HL-60 (cell line): ENCODE data around the gene DYNC1I1.

Experiments used
- DNase-seq, 2 experiments: peaks; one replicate each; pipeline ENCODE4 v3.0.0-alpha.2; 2010 to 2020; ENCODE audit warnings: low read depth in 1 of 2, low spot score in 1 of 2
- H3K27ac ChIP-seq: fragments of 250-450 bp; sonication (Bioruptor Pico); replicated peaks from 2 replicates; pipeline ENCODE4 v1.5.1; 2020; ENCODE audit warnings: mild to moderate bottlenecking, moderate library complexity
- H3K27me3 ChIP-seq: fragments of 250-450 bp; sonication (Bioruptor Pico); 2 replicates; pipeline ENCODE4 v1.5.1; 2021; ENCODE audit warnings: mild to moderate bottlenecking, moderate library complexity; ENCODE audit not compliant: insufficient read depth, poor library complexity, severe bottlenecking
- H3K4me3 ChIP-seq: replicated peaks from 2 replicates; pipeline ENCODE4 v1.5.1; 2011; ENCODE audit warnings: mild to moderate bottlenecking, control low read depth, low read length; ENCODE audit not compliant: insufficient read depth
- GABPA ChIP-seq: IDR thresholded peaks from 2 replicates; pipeline ENCODE4 v1.6.1; 2012; ENCODE audit warnings: low read depth
- POLR2AphosphoS5 ChIP-seq: IDR thresholded peaks from 2 replicates; pipeline ENCODE4 v1.6.1; 2012; ENCODE audit warnings: low read depth
- SPI1 ChIP-seq: IDR thresholded peaks from 2 replicates; pipeline ENCODE4 v1.6.1; 2012; ENCODE audit warnings: low read depth, mild to moderate bottlenecking, borderline replicate concordance
- TF ChIP-seq, protein P1 (sequence below): IDR thresholded peaks from 2 replicates; pipeline ENCODE4 v1.6.1; 2012; ENCODE audit warnings: low read depth; ENCODE audit not compliant: insufficient replicate concordance
- TF ChIP-seq, protein P2 (sequence below): IDR thresholded peaks from one replicate; pipeline ENCODE4 v1.5.1; 2011; ENCODE audit warnings: low read length, control low read depth, inconsistent platforms; ENCODE audit not compliant: insufficient read depth

The DYNC1I1 gene

DNA sequence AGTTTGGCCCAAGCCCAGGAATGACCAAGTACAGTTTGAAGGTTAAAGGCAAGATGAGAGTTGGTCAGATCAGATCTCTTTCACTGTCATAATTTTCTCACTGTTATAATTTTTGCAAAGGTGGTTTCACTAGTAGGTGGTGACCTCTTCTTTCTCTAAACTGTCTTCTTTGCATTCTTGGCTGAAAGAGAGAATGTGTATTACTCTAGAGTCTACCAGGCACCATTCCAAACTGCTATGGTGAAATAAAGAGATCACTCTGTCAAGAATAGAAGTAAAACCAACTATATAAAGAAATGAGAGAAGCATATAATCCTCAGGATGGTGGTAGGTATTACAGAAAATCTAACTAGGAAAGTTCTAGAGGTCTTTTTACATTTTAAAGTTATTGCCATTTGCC, 72.7 kb downstream of the DYNC1I1 start:
- Histone ChIP-seq H3K27ac (no peak overlapping the region), H3K27me3 (no peaks in the 10 kb centered on the region), H3K4me3 (no peak overlapping the region)
- TF ChIP-seq POLR2AphosphoS5: no peak
- DNase-seq: no peak

DNA sequence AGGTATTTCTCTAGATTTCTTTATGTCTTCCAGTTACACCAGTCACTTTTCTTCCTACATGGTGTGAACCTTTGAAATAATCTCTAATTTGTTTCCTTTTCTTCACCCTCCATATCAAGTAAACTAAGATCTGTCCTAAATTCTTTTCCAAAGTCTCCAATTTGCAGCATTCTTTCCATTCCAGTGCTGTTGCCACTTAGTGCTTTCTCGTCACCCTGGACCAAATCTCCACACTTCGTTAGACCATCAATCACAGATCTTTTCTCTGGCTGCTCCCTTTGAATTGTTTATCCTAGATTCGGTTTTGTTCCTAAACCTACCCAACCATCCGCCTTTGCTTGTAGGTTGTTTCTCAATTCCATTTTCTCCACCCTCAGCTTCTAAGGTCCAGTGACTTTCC, 74.7 kb downstream of the DYNC1I1 start:
- H3K4me3 ChIP-seq: no peak overlapping the region
- no peak overlapping the region for H3K27ac ChIP-seq
- TF ChIP-seq, protein P1, sequence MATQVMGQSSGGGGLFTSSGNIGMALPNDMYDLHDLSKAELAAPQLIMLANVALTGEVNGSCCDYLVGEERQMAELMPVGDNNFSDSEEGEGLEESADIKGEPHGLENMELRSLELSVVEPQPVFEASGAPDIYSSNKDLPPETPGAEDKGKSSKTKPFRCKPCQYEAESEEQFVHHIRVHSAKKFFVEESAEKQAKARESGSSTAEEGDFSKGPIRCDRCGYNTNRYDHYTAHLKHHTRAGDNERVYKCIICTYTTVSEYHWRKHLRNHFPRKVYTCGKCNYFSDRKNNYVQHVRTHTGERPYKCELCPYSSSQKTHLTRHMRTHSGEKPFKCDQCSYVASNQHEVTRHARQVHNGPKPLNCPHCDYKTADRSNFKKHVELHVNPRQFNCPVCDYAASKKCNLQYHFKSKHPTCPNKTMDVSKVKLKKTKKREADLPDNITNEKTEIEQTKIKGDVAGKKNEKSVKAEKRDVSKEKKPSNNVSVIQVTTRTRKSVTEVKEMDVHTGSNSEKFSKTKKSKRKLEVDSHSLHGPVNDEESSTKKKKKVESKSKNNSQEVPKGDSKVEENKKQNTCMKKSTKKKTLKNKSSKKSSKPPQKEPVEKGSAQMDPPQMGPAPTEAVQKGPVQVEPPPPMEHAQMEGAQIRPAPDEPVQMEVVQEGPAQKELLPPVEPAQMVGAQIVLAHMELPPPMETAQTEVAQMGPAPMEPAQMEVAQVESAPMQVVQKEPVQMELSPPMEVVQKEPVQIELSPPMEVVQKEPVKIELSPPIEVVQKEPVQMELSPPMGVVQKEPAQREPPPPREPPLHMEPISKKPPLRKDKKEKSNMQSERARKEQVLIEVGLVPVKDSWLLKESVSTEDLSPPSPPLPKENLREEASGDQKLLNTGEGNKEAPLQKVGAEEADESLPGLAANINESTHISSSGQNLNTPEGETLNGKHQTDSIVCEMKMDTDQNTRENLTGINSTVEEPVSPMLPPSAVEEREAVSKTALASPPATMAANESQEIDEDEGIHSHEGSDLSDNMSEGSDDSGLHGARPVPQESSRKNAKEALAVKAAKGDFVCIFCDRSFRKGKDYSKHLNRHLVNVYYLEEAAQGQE: no peak
- TF ChIP-seq SPI1 (no peak), GABPA (no peak), POLR2AphosphoS5 (no peak)
- TF ChIP-seq, protein P2, sequence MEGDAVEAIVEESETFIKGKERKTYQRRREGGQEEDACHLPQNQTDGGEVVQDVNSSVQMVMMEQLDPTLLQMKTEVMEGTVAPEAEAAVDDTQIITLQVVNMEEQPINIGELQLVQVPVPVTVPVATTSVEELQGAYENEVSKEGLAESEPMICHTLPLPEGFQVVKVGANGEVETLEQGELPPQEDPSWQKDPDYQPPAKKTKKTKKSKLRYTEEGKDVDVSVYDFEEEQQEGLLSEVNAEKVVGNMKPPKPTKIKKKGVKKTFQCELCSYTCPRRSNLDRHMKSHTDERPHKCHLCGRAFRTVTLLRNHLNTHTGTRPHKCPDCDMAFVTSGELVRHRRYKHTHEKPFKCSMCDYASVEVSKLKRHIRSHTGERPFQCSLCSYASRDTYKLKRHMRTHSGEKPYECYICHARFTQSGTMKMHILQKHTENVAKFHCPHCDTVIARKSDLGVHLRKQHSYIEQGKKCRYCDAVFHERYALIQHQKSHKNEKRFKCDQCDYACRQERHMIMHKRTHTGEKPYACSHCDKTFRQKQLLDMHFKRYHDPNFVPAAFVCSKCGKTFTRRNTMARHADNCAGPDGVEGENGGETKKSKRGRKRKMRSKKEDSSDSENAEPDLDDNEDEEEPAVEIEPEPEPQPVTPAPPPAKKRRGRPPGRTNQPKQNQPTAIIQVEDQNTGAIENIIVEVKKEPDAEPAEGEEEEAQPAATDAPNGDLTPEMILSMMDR: no peak
- DNase-seq: no peak
- H3K27me3 ChIP-seq: no peaks in the 10 kb centered on the region

DNA sequence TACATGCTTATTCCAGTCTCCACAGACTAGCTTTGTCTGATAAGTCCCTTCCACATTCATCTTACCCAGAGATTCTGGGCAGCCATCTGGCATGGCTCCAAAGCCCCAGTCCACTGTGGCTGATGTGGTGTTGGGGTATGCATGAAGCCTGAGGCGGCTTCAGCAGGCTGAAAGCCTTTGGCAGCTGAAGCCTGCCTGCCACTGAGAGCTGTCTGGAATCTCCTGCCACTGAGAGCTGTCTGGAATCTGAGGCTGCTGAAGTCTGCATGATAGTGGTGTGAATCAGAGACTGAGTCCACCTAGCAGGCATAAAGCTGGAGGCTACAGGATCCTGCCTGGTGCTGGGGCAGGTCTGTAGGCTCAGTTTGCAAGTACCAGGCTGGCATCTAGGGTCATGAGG, 87.1 kb downstream of the DYNC1I1 start:
- no peak overlapping the region for H3K4me3 ChIP-seq
- no peaks in the 10 kb centered on the region for H3K27me3 ChIP-seq
- DNase-seq: no peak
- H3K27ac ChIP-seq: no peak overlapping the region
- TF ChIP-seq, protein P1: no peak
- no peak for TF ChIP-seq SPI1
- TF ChIP-seq GABPA: no peak

DNA sequence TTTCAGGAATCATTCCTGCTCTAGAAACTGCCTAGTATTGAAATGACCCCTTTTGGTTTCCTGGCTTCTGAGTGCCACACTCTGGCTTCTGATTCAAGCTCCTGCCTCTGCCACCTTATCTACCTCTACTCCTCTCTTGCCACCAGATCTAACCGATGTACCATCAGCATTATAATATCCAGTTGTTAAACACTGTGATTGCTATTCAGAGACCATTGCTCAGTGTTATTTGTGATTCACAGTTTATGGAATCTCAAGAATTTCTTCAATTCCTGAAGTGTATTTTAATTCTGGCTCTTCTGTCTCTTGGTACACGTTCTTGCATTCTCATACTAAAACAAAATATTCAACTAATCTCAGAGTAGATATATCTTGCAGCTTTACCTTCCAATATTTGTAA, 88.7 kb downstream of the DYNC1I1 start:
- H3K4me3 ChIP-seq: no peak overlapping the region
- H3K27me3 ChIP-seq: no peaks in the 10 kb centered on the region
- DNase-seq: no peak
- H3K27ac ChIP-seq: no peak overlapping the region
- TF ChIP-seq SPI1 (no peak), GABPA (no peak), POLR2AphosphoS5 (no peak)
- TF ChIP-seq, protein P1: no peak
- TF ChIP-seq, protein P2: no peak
